HepG2 (cell line): ENCODE measurements around the gene RAB3D. TPM values are rescaled to one million over a fixed set of nuclear protein-coding genes. Genes with fewer than 3 reads are reported as not detected.

Experiments used
- CC2D1A ChIP-seq: sonication (generic); formaldehyde crosslinking; IDR thresholded peaks from 2 replicates; pipeline ENCODE4 v1.8.1; 2023; ENCODE audit warnings: mild to moderate bottlenecking, missing genetic modification reagents
- DBP ChIP-seq: sonication (generic); formaldehyde crosslinking; IDR thresholded peaks from 2 replicates; pipeline ENCODE4 v1.4.0; 2020; ENCODE audit warnings: missing genetic modification reagents; ENCODE audit errors: not compliant biosample characterization
- E2F5 ChIP-seq: sonication (generic); formaldehyde crosslinking; conservative IDR thresholded peaks from 2 replicates; pipeline ENCODE4 v1.4.0; 2020; ENCODE audit warnings: missing genetic modification reagents
- GFI1 ChIP-seq: sonication (generic); formaldehyde crosslinking; IDR thresholded peaks from 2 replicates; pipeline ENCODE4 v1.5.0; 2020; ENCODE audit warnings: missing genetic modification reagents, mild to moderate bottlenecking, borderline replicate concordance
- HMGA1 ChIP-seq: sonication (generic); formaldehyde crosslinking; conservative IDR thresholded peaks from 2 replicates; pipeline ENCODE4 v1.4.0; 2020; ENCODE audit warnings: missing genetic modification reagents
- HOXA9 ChIP-seq: sonication (generic); formaldehyde crosslinking; IDR thresholded peaks from 2 replicates; pipeline ENCODE4 v1.8.1; 2022; ENCODE audit warnings: missing genetic modification reagents, mild to moderate bottlenecking, moderate library complexity, borderline replicate concordance
- LRRFIP1 ChIP-seq: sonication (generic); formaldehyde crosslinking; conservative IDR thresholded peaks from 2 replicates; pipeline ENCODE4 v1.4.0; 2020; ENCODE audit warnings: missing genetic modification reagents
- MBD4 ChIP-seq: IDR thresholded peaks from 2 replicates; pipeline ENCODE4 v1.6.1; 2012; ENCODE audit warnings: low read length, inconsistent platforms, borderline replicate concordance
- MTERF4 ChIP-seq: sonication (generic); formaldehyde crosslinking; IDR thresholded peaks from 2 replicates; pipeline ENCODE4 v1.8.0; 2023; ENCODE audit warnings: mild to moderate bottlenecking, missing genetic modification reagents
- RBFOX2 ChIP-seq: fragments of 200-400 bp; formaldehyde crosslinking; IDR thresholded peaks from 2 replicates; pipeline ENCODE4 v1.6.1; 2017; ENCODE audit warnings: low read depth, mild to moderate bottlenecking, low read length
- SOX13 ChIP-seq, 3 experiments: fragments of 450-650 bp in 1 of 3; sonication (generic) in 1 of 3; formaldehyde crosslinking in 1 of 3; IDR thresholded peaks in 2 of 3; conservative IDR thresholded peaks in 1 of 3; 2 replicates each; pipeline versions ENCODE4 v1.5.0 to v1.6.1; 2016 to 2020; ENCODE audit warnings: antibody characterized with exemption in 1 of 3, mild to moderate bottlenecking in 1 of 3, missing compliant biosample characterization in 1 of 3, missing genetic modification reagents in 1 of 3, moderate library complexity in 1 of 3
- TBP ChIP-seq: sonication (generic); formaldehyde crosslinking; IDR thresholded peaks from 2 replicates; pipeline ENCODE4 v1.5.0; 2020; ENCODE audit warnings: missing genetic modification reagents
- TEAD3 ChIP-seq: optimal IDR thresholded peaks from 2 replicates; pipeline ENCODE3; 2016; ENCODE audit warnings: borderline replicate concordance
- TGIF2 ChIP-seq: IDR thresholded peaks from 2 replicates; pipeline ENCODE4 v1.6.1; 2016; ENCODE audit warnings: control low read depth, missing compliant biosample characterization
- THRA ChIP-seq: sonication (generic); formaldehyde crosslinking; IDR thresholded peaks from 2 replicates; pipeline ENCODE4 v1.4.0; 2020; ENCODE audit warnings: missing genetic modification reagents, borderline replicate concordance
- ZMAT3 ChIP-seq: sonication (generic); formaldehyde crosslinking; conservative IDR thresholded peaks from 2 replicates; pipeline ENCODE4 v1.7.0; 2021; ENCODE audit warnings: missing genetic modification reagents
- ZNF121 ChIP-seq: sonication (generic); formaldehyde crosslinking; IDR thresholded peaks from 2 replicates; pipeline ENCODE4 v1.5.0; 2020; ENCODE audit warnings: mild to moderate bottlenecking, missing genetic modification reagents
- ZNF260 ChIP-seq: sonication (generic); formaldehyde crosslinking; IDR thresholded peaks from 2 replicates; pipeline ENCODE4 v1.4.0; 2020; ENCODE audit warnings: missing genetic modification reagents, low read depth, mild to moderate bottlenecking, borderline replicate concordance
- ZNF562 ChIP-seq: sonication (generic); formaldehyde crosslinking; IDR thresholded peaks from 2 replicates; pipeline ENCODE4 v1.8.0; 2022; ENCODE audit warnings: missing genetic modification reagents, borderline replicate concordance
- ZXDC ChIP-seq: sonication (generic); formaldehyde crosslinking; IDR thresholded peaks from 2 replicates; pipeline ENCODE4 v1.5.0; 2020; ENCODE audit warnings: mild to moderate bottlenecking, missing genetic modification reagents
- polyA plus RNA-seq, 8 experiments: library from polyadenylated mRNA; depleted of rRNA in 3 of 8; stranded (reverse) in 7 of 8; unstranded in 1 of 8; fragments of >200 nt; fragmentation: Illumina TruSeq in 4 of 8; extraction: Trizol in 4 of 8; gene quantifications; 2 replicates each; pipeline versions ENCODE4 v1.2.1 to v1.2.3, GENCODE V29; 2011 to 2016; ENCODE audit warnings: low read depth in 4 of 8, missing spikeins in 1 of 8, mixed read lengths in 1 of 8; ENCODE audit not compliant: insufficient read depth in 1 of 8
- total RNA-seq, 5 experiments: library from RNA; depleted of rRNA; stranded (reverse); fragments of >200 nt; fragmentation: Illumina TruSeq; extraction: Trizol; gene quantifications; 2 replicates each; pipeline ENCODE4 v1.2.3, GENCODE V29; 2016; ENCODE audit warnings: low read depth in 1 of 5

The RAB3D gene
- total and polyA plus RNA-seq, 2 of the 13 experiments (the other 11 are each of a cell fraction or from before 2014, with no cell fraction given), result 2.0 to 16.1 TPM

- TF ChIP-seq E2F5 (CRISPR knock-in tag), result no peak
- no peak for TF ChIP-seq LRRFIP1 (CRISPR knock-in tag)
- no peak for TF ChIP-seq ZMAT3 (CRISPR knock-in tag)
- no peak for TF ChIP-seq ZXDC (CRISPR knock-in tag)
- no peak for TF ChIP-seq MTERF4
- no peak for TF ChIP-seq HOXA9 (CRISPR knock-in tag)
- TF ChIP-seq RBFOX2, result no peak
- TF ChIP-seq TEAD3 (CRISPR knock-in tag), result no peak
- TF ChIP-seq CC2D1A (CRISPR knock-in tag), result no peak
- no peak for TF ChIP-seq MBD4
- TF ChIP-seq THRA (CRISPR knock-in tag), result no peak
- TF ChIP-seq TGIF2 (CRISPR knock-in tag), result peak; percentile 63; the same call in 1 of the 2 replicates
- no peak for TF ChIP-seq DBP (CRISPR knock-in tag)
- no peak for TF ChIP-seq HMGA1 (CRISPR knock-in tag)
- 0 out of 2 replicates have a peak, but pooled peaks have one; percentile 17 for TF ChIP-seq GFI1 (CRISPR knock-in tag)
- TF ChIP-seq SOX13 (IDR thresholded peaks at IDR 0.05), result no peak
- TF ChIP-seq SOX13 (CRISPR knock-in tag; conservative IDR thresholded peaks at IDR 0.05 in 1 of 2, IDR thresholded peaks at IDR 0.05 in 1 of 2), result peak in 1 of 2 experiments; percentile 70; a peak in 2 of 4 replicates
- TF ChIP-seq ZNF260 (CRISPR knock-in tag), result no peak
- no peak for TF ChIP-seq ZNF121 (CRISPR knock-in tag)
- TF ChIP-seq ZNF562 (CRISPR knock-in tag), result no peak
- TF ChIP-seq TBP, result no peak
Observed at GRCh38 chr19:11324079-11324661, 15.3 kb downstream of the RAB3D start (continued).
